B cell (primary cell): ENCODE measurements around the gene SP8. TPM values are rescaled to one million over a fixed set of nuclear protein-coding genes. Genes with fewer than 3 reads are reported as not detected.

Experiments
- ATAC-seq: fragments of 200-7000 bp; cut with Tn5 transposase; one replicate; pipeline ENCODE4 v1.10.0; 2021; ENCODE audit warnings: low read depth, mild to moderate bottlenecking, moderate number of reproducible peaks, moderate library complexity
- CTCF ChIA-PET: fragments of 350-600 bp; sonication (Branson Sonifier 250); formaldehyde crosslinking; loops from one replicate; lab custom pipeline; 2021; ENCODE audit warnings: antibody characterized with exemption, inconsistent platforms; lab: Charles Lee
- POLR2A ChIA-PET: fragments of 350-600 bp; sonication (Branson Sonifier 250); formaldehyde crosslinking; loops from one replicate; lab custom pipeline; 2021; ENCODE audit warnings: antibody characterized with exemption; lab: Charles Lee
- DNase-seq: peaks from one replicate; pipeline ENCODE4 v3.0.0; 2013
- H2AFZ ChIP-seq: 2 replicates; pipeline ENCODE4 v1.6.1; 2012; ENCODE audit warnings: mild to moderate bottlenecking, low read depth, low read length; ENCODE audit not compliant: insufficient read depth, poor library complexity, severe bottlenecking
- H3K27ac ChIP-seq, 2 donors: 1 replicate in 1 of 2; 2 replicates in 1 of 2; pipeline ENCODE4 v1.5.1; 2012 to 2013; ENCODE audit warnings: low read length in 2 of 2, mild to moderate bottlenecking in 2 of 2, moderate library complexity in 1 of 2
- H3K27me3 ChIP-seq, 4 experiments: fragments of 200-600 bp in 1 of 4; sonication (generic) in 1 of 4; replicated peaks in 1 of 4; 1 replicate in 2 of 4; 2 replicates in 2 of 4; pipeline versions ENCODE4 v1.6.1 to v1.7.0; 2013 to 2016; ENCODE audit warnings: low read length in 3 of 4, mild to moderate bottlenecking in 2 of 4, mixed read lengths in 1 of 4, moderate library complexity in 1 of 4; ENCODE audit not compliant: insufficient read depth in 4 of 4, control insufficient read depth in 3 of 4; ENCODE audit errors: control extremely low read depth in 1 of 4
- H3K36me3 ChIP-seq, 2 experiments: replicated peaks in 1 of 2; 1 replicate in 1 of 2; 2 replicates in 1 of 2; pipeline versions ENCODE4 v1.6.1 to v1.7.1; 2013; ENCODE audit warnings: low read length in 1 of 2; ENCODE audit not compliant: insufficient read depth in 2 of 2, control insufficient read depth in 1 of 2; ENCODE audit errors: control extremely low read depth in 1 of 2, extremely low read depth in 1 of 2
- H3K4me1 ChIP-seq, 2 donors: fragments of 200-600 bp in 1 of 2; sonication (generic) in 1 of 2; 1 replicate in 1 of 2; 2 replicates in 1 of 2; pipeline versions ENCODE4 v1.5.1 to v1.6.1; 2013 to 2017; ENCODE audit warnings: low read length in 2 of 2; ENCODE audit not compliant: control insufficient read depth in 2 of 2, insufficient read depth in 2 of 2
- H3K4me2 ChIP-seq: replicated peaks from 2 replicates; pipeline ENCODE3; 2012; ENCODE audit warnings: mild to moderate bottlenecking, low read depth, low read length; ENCODE audit not compliant: poor library complexity, severe bottlenecking
- H3K4me3 ChIP-seq, 5 experiments: fragments of 200-600 bp in 1 of 5; sonication (generic) in 1 of 5; 1 replicate in 3 of 5; 2 replicates in 2 of 5; pipeline versions ENCODE4 v1.5.1 to v1.7.0; 2011 to 2016; ENCODE audit warnings: low read length in 4 of 5, mild to moderate bottlenecking in 4 of 5, low read depth in 2 of 5, control low read depth in 1 of 5, moderate library complexity in 1 of 5; ENCODE audit not compliant: insufficient read depth in 1 of 5; ENCODE audit errors: control extremely low read depth in 1 of 5, extremely low read depth in 1 of 5
- H3K79me2 ChIP-seq: fragments of 200-600 bp; sonication (generic); one replicate; pipeline ENCODE4 v1.6.0; 2016; ENCODE audit warnings: low read length; ENCODE audit not compliant: control insufficient read depth, insufficient read depth
- H3K9ac ChIP-seq: fragments of 200-600 bp; sonication (generic); 2 replicates; pipeline ENCODE4 v1.6.1; 2017; ENCODE audit warnings: mild to moderate bottlenecking, low read length, moderate library complexity
- H3K9me3 ChIP-seq, 3 donors: one replicate each; pipeline versions ENCODE4 v1.6.1 to v1.7.1; 2013; ENCODE audit warnings: low read length in 2 of 3; ENCODE audit not compliant: control insufficient read depth in 2 of 3, insufficient read depth in 1 of 3; ENCODE audit errors: control extremely low read depth in 1 of 3
- H4K20me1 ChIP-seq: 2 replicates; pipeline ENCODE4 v1.6.0; 2012; ENCODE audit warnings: mild to moderate bottlenecking, low read length; ENCODE audit not compliant: insufficient read depth, control insufficient read depth, poor library complexity, severe bottlenecking
- H3K27ac Mint-ChIP-seq: one replicate; pipeline ENCODE4 v1.8.0; 2021; ENCODE audit warnings: mixed read lengths
- H3K27me3 Mint-ChIP-seq: one replicate; pipeline ENCODE4 v1.8.0; 2021; ENCODE audit warnings: mixed read lengths
- H3K4me1 Mint-ChIP-seq: one replicate; pipeline ENCODE4 v1.8.0; 2021; ENCODE audit warnings: mixed read lengths
- H3K4me3 Mint-ChIP-seq: one replicate; pipeline ENCODE4 v1.8.0; 2021; ENCODE audit warnings: mixed read lengths
- H3K9me3 Mint-ChIP-seq: one replicate; pipeline ENCODE4 v1.8.0; 2022; ENCODE audit warnings: mixed read lengths; ENCODE audit not compliant: insufficient read depth
- EZH2 ChIP-seq: IDR thresholded peaks from 2 replicates; pipeline ENCODE4 v1.6.1; 2012; ENCODE audit warnings: borderline replicate concordance, low read depth, mild to moderate bottlenecking, moderate library complexity, low read length; ENCODE audit not compliant: insufficient read depth, poor library complexity, severe bottlenecking
- WGBS: methylation state at CpG from one replicate; pipeline ENCODE4 v1.1.5; 2013; ENCODE audit warnings: missing lambda C conversion rate; ENCODE audit not compliant: insufficient coverage; 5-methylcytosine and 5-hydroxymethylcytosine counted together
- intact Hi-C: fragments of 100-400 bp; cut with micrococcal nuclease; formaldehyde crosslinking; loops from one replicate; pipeline ENCODE4 v1.10.0; 2022
- polyA plus RNA-seq: library from polyadenylated mRNA; depleted of rRNA; stranded (reverse); fragments of >200 nt; gene quantifications from 2 replicates; pipeline ENCODE4 v1.2.3, GENCODE V29; 2012
- total RNA-seq, 2 donors: library from RNA; stranded (reverse); fragments of 120-200 nt in 1 of 2; gene quantifications; 1 replicate in 1 of 2; 2 replicates in 1 of 2; pipeline versions ENCODE4 v1.2.3 to v1.2.4, GENCODE V29; 2013 to 2022
- TF ChIP-seq, protein P1 (sequence below): fragments of 200-600 bp; IDR thresholded peaks from one replicate; pipeline ENCODE4 v1.8.0; 2022; ENCODE audit warnings: antibody characterized with exemption, mild to moderate bottlenecking

The SP8 gene
- total and polyA plus RNA-seq, 2 donors (not counting 1 experiment from before 2014, with no cell fraction given), result not detected

DNA sequence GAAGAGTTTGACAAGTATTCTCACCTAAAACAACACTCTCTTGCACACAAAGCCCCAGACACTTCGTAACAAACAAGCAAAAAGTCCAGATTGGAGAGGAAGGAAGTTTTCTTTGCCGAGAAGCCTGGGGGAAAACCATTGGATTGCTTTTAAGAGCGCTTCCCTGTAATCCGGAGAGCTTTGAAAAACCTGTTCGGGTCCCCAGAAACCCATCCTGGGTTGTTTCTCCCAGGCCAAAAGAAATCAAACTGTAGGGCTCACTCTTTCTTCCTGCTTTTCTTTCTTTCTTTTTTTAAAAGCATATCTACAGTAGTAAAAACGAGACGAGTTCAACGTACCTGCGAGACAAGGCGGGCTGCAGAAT, 655 bp downstream of the SP8 start:
- WGBS, result 3% methylated on average over 4 of the region's 10 CpGs
- H3K4me3 ChIP-seq, result peak overlapping the region in 3 of 5 experiments; percentile 3 to 29 (median 11)
- H2AFZ ChIP-seq, result no peak overlapping the region
- H3K9me3 ChIP-seq, result peaks cover 3 to 45% (median 4%) of the 10 kb centered on the region in 3 donors
- peaks cover 18% of the 10 kb centered on the region for H3K4me1 Mint-ChIP-seq
- H4K20me1 ChIP-seq, result no peaks in the 10 kb centered on the region
- peak overlapping the region; percentile 68 for H3K4me2 ChIP-seq
- no peaks in the 10 kb centered on the region for H3K79me2 ChIP-seq
- peaks cover 29 to 53% of the 10 kb centered on the region in 2 donors for H3K4me1 ChIP-seq
- ChIA-PET POLR2A (no interaction called here), CTCF (interaction anchor here (1.5 kb wide), 1 partner anchor 10 kb away, joined by 4 read pairs; no protein-coding TSS in a partner anchor)
- peaks cover 74% of the 10 kb centered on the region for H3K27me3 Mint-ChIP-seq
- H3K9me3 Mint-ChIP-seq, result no peaks in the 10 kb centered on the region
- no peaks in the 10 kb centered on the region for H3K36me3 ChIP-seq
- peaks cover 5 to 81% (median 60%) of the 10 kb centered on the region in 4 experiments for H3K27me3 ChIP-seq
- DNase-seq (peak; percentile 39), ATAC-seq (no peak)
- no peak overlapping the region for H3K27ac Mint-ChIP-seq
- H3K9ac ChIP-seq, result peak overlapping the region; percentile 3
- H3K4me3 Mint-ChIP-seq, result peak overlapping the region; percentile 73
- TF ChIP-seq EZH2, result no peak
- TF ChIP-seq, protein P1, sequence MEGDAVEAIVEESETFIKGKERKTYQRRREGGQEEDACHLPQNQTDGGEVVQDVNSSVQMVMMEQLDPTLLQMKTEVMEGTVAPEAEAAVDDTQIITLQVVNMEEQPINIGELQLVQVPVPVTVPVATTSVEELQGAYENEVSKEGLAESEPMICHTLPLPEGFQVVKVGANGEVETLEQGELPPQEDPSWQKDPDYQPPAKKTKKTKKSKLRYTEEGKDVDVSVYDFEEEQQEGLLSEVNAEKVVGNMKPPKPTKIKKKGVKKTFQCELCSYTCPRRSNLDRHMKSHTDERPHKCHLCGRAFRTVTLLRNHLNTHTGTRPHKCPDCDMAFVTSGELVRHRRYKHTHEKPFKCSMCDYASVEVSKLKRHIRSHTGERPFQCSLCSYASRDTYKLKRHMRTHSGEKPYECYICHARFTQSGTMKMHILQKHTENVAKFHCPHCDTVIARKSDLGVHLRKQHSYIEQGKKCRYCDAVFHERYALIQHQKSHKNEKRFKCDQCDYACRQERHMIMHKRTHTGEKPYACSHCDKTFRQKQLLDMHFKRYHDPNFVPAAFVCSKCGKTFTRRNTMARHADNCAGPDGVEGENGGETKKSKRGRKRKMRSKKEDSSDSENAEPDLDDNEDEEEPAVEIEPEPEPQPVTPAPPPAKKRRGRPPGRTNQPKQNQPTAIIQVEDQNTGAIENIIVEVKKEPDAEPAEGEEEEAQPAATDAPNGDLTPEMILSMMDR, result no peak
- no peak overlapping the region for H3K27ac ChIP-seq
- intact Hi-C loops, result no loop called here

DNA sequence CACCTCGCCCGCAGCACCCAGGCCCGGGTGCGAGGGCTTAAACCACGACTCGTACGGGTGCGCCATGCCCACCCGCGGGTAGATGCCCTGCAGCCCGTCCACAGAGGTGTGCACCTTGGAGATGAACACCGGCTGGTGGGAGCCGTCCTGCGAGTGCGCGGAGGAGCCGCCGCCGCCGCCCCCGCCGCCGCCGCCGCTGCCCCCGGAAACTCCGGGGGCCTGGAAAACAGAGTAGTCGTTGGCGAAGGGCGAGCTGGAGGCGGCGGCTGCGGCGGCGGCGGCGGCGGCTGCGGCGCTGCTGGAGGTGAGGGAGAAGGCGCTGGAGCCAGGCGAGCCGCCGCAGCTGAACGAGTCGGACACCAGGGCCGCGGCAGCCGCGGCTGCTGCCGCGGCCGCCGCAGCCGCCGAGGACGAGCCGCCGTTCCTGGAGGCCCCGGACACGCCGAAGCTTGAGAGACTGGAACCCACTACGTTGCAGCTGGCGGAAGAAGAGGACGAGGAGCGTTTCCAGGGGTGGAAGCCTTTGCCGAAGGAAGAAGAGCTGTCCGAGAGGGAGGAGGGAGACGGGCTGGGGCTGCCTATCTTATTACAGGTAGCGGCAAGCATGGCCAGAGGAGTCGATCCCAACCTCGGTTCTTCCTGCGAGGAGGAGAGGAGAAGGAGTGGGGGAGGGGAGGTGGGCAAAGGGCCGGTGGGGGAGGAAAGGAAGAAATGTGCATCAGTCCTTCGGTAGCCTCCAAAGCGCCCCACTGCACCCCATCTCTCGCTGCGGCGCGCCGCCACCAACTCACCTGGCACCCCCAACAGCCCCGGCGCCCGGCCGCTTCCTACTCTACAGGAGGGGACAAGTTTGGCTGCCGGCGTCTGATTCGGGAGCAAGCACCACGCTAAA, 1.3 kb downstream of the SP8 start:
- peaks cover 29 to 54% of the 10 kb centered on the region in 2 donors for H3K4me1 ChIP-seq
- Mint-ChIP-seq H3K4me1 (peaks cover 18% of the 10 kb centered on the region), H3K27me3 (peaks cover 74% of the 10 kb centered on the region), H3K4me3 (peak overlapping the region; percentile 73), H3K27ac (no peak overlapping the region), H3K9me3 (no peaks in the 10 kb centered on the region)
- peak overlapping the region; percentile 39 for H2AFZ ChIP-seq
- TF ChIP-seq EZH2, result no peak
- TF ChIP-seq, protein P1, result no peak
- no peaks in the 10 kb centered on the region for H4K20me1 ChIP-seq
- no peaks in the 10 kb centered on the region for H3K36me3 ChIP-seq
- H3K79me2 ChIP-seq, result no peaks in the 10 kb centered on the region
- H3K27ac ChIP-seq, result no peak overlapping the region
- POLR2A ChIA-PET, result no interaction called here
- H3K9ac ChIP-seq, result peak overlapping the region; percentile 33
- peak overlapping the region in 3 of 5 experiments; percentile 11 to 29 (median 23) for H3K4me3 ChIP-seq
- intact Hi-C loops, result no loop called here
- peak; percentile 39 for DNase-seq
- peak; percentile 14 for ATAC-seq
- WGBS, result 11% methylated on average over 83 of the region's 89 CpGs
- H3K9me3 ChIP-seq, result peaks cover 2 to 42% (median 3%) of the 10 kb centered on the region in 3 donors
- peak overlapping the region; percentile 68 for H3K4me2 ChIP-seq
- H3K27me3 ChIP-seq, result peaks cover 5 to 77% (median 60%) of the 10 kb centered on the region in 4 experiments
- CTCF ChIA-PET, result interaction anchor here (1.5 kb wide), 1 partner anchor 11 kb away, joined by 4 read pairs; no protein-coding TSS in a partner anchor
